Liver (tissue), 2 donors: ENCODE results near the gene IL17REL.

Experiments used
- YY1 ChIP-seq: IDR thresholded peaks from 2 replicates; pipeline ENCODE4 v1.6.1; 2016; ENCODE audit warnings: antibody characterized with exemption, mild to moderate bottlenecking
- TF ChIP-seq, protein P1 (sequence below): fragments of 150-350 bp; IDR thresholded peaks from 2 replicates; pipeline ENCODE4 v1.5.1; 2017; ENCODE audit warnings: improper control_type of control experiment, low read depth, low read length; ENCODE audit not compliant: missing input control
- donor health status: healthy.

GRCh38 chr22:50004918-50005317 lies 7.6 kb downstream of the IL17REL start:
- TF ChIP-seq, protein P1, sequence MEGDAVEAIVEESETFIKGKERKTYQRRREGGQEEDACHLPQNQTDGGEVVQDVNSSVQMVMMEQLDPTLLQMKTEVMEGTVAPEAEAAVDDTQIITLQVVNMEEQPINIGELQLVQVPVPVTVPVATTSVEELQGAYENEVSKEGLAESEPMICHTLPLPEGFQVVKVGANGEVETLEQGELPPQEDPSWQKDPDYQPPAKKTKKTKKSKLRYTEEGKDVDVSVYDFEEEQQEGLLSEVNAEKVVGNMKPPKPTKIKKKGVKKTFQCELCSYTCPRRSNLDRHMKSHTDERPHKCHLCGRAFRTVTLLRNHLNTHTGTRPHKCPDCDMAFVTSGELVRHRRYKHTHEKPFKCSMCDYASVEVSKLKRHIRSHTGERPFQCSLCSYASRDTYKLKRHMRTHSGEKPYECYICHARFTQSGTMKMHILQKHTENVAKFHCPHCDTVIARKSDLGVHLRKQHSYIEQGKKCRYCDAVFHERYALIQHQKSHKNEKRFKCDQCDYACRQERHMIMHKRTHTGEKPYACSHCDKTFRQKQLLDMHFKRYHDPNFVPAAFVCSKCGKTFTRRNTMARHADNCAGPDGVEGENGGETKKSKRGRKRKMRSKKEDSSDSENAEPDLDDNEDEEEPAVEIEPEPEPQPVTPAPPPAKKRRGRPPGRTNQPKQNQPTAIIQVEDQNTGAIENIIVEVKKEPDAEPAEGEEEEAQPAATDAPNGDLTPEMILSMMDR: no peak
- no peak for TF ChIP-seq YY1
